ENCODE data around the gene TPX2. TPM values are rescaled to one million over a fixed set of nuclear protein-coding genes. Genes with fewer than 3 reads are reported as not detected.

TPX2 gene
- total and polyA plus RNA-seq, 10 of the 15 experiments (the other 5 are each of a cell fraction or from before 2014, with no cell fraction given), result 29.7 to 144 (median 89.0) TPM

DNA sequence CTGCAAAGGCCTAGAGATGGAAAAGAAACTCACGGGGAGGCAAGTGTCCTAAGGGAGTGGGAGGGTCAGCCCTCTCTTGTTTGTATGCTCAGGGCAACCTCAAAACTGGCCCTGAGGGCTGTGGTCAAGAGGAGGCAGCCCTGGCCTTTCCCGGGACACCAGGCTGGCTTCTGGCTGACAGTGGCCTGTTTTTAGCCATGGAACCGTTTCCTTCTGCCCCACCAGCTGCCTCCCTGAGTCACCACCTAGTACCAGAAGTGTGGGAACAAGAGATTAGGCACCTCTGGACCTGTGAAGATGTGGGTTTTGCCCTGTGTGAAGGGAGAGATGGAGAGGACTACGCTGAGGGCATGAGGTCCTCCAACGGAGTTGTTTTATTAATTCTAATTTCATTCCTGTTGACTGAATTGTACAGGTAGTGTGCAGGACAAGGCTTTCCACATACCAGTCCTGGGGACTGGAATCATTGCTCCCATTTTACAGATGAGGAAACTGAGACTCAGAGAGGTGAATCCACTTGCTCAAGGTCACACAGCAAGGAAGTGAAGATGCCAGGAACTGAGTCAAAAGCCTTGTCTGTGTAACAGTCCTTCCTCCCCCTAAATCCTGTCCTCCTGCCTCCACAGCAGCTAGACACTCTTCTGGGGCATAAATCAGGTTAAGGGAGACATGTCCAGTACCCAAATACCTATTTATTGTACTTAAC, 100.8 kb downstream of the TPX2 start:
- no TSS peak for BruUV-seq (replicated peaks)
- Histone ChIP-seq H3K4me3 (no peak overlapping the region), H3K9me3 (replicated peaks; ENCODE audit: control insufficient read depth, insufficient read depth, low read length) (no peaks in the 10 kb centered on the region), H3K9ac (ENCODE audit: control insufficient read depth, insufficient read depth, low read length) (no peak overlapping the region), H3K36me3 (ENCODE audit: control insufficient read depth in 2 of 2, insufficient read depth in 2 of 2, low read length in 1 of 2) (no peaks in the 10 kb centered on the region), H3K4me2 (ENCODE audit: control insufficient read depth, insufficient read depth) (no peak overlapping the region), H4K20me1 (ENCODE audit: control insufficient read depth, insufficient read depth) (no peaks in the 10 kb centered on the region), H3K4me1 (ENCODE audit: control insufficient read depth, insufficient read depth, low read length) (peaks cover 8% of the 10 kb centered on the region), H3K27ac (ENCODE audit: control insufficient read depth, insufficient read depth) (no peak overlapping the region), H3K79me2 (ENCODE audit: control insufficient read depth, insufficient read depth, low read length) (no peaks in the 10 kb centered on the region), H3K27me3 (replicated peaks in 1 of 2; ENCODE audit: control insufficient read depth in 2 of 2, insufficient read depth in 2 of 2, low read length in 1 of 2) (no peaks in the 10 kb centered on the region), H2AFZ (ENCODE audit: control insufficient read depth, low read depth, low read length) (no peak overlapping the region)
- CTCF ChIA-PET, result no interaction called here
- RAD21 ChIA-PET (ENCODE audit: unreplicated experiment), result no interaction called here
- ATAC-seq (no peak), FAIRE-seq (no peak), DNase-seq (ENCODE audit: low read depth, low spot score) (no peak)
- no peak for TF ChIP-seq TAF1 (IDR thresholded peaks at IDR 0.05; ENCODE audit: borderline replicate concordance, low read depth, low read length)
- TF ChIP-seq RAD21 (IDR thresholded peaks at IDR 0.05; ENCODE audit: insufficient read depth, low read depth, low read length), result no peak
- TF ChIP-seq, protein P1, sequence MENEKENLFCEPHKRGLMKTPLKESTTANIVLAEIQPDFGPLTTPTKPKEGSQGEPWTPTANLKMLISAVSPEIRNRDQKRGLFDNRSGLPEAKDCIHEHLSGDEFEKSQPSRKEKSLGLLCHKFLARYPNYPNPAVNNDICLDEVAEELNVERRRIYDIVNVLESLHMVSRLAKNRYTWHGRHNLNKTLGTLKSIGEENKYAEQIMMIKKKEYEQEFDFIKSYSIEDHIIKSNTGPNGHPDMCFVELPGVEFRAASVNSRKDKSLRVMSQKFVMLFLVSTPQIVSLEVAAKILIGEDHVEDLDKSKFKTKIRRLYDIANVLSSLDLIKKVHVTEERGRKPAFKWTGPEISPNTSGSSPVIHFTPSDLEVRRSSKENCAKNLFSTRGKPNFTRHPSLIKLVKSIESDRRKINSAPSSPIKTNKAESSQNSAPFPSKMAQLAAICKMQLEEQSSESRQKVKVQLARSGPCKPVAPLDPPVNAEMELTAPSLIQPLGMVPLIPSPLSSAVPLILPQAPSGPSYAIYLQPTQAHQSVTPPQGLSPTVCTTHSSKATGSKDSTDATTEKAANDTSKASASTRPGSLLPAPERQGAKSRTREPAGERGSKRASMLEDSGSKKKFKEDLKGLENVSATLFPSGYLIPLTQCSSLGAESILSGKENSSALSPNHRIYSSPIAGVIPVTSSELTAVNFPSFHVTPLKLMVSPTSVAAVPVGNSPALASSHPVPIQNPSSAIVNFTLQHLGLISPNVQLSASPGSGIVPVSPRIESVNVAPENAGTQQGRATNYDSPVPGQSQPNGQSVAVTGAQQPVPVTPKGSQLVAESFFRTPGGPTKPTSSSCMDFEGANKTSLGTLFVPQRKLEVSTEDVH (IDR thresholded peaks at IDR 0.05; ENCODE audit: low read depth, partially characterized antibody), result no peak
- TF ChIP-seq, protein P2, sequence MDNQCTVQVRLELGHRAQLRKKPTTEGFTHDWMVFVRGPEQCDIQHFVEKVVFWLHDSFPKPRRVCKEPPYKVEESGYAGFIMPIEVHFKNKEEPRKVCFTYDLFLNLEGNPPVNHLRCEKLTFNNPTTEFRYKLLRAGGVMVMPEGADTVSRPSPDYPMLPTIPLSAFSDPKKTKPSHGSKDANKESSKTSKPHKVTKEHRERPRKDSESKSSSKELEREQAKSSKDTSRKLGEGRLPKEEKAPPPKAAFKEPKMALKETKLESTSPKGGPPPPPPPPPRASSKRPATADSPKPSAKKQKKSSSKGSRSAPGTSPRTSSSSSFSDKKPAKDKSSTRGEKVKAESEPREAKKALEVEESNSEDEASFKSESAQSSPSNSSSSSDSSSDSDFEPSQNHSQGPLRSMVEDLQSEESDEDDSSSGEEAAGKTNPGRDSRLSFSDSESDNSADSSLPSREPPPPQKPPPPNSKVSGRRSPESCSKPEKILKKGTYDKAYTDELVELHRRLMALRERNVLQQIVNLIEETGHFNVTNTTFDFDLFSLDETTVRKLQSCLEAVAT (IDR thresholded peaks at IDR 0.05), result no peak
- no peak for TF ChIP-seq SMAD1 (IDR thresholded peaks at IDR 0.05; ENCODE audit: low read depth, partially characterized antibody)
- TF ChIP-seq ZNF622 (IDR thresholded peaks at IDR 0.05), result no peak
- TF ChIP-seq NR2F1 (conservative IDR thresholded peaks at IDR 0.05), result no peak
- TF ChIP-seq ESRRA (IDR thresholded peaks at IDR 0.05; ENCODE audit: low read length), result no peak
- TF ChIP-seq SUPT20H (IDR thresholded peaks at IDR 0.05; ENCODE audit: borderline replicate concordance, control insufficient read depth, low read depth, low read length), result no peak
- TF ChIP-seq FOXK2 (IDR thresholded peaks at IDR 0.05), result no peak
- no peak for TF ChIP-seq EZH2 (IDR thresholded peaks at IDR 0.05; ENCODE audit: borderline replicate concordance, control insufficient read depth, low read depth, low read length)
- TF ChIP-seq FOXM1 (IDR thresholded peaks at IDR 0.05; ENCODE audit: low read depth, low read length), result no peak
- TF ChIP-seq, protein P3, sequence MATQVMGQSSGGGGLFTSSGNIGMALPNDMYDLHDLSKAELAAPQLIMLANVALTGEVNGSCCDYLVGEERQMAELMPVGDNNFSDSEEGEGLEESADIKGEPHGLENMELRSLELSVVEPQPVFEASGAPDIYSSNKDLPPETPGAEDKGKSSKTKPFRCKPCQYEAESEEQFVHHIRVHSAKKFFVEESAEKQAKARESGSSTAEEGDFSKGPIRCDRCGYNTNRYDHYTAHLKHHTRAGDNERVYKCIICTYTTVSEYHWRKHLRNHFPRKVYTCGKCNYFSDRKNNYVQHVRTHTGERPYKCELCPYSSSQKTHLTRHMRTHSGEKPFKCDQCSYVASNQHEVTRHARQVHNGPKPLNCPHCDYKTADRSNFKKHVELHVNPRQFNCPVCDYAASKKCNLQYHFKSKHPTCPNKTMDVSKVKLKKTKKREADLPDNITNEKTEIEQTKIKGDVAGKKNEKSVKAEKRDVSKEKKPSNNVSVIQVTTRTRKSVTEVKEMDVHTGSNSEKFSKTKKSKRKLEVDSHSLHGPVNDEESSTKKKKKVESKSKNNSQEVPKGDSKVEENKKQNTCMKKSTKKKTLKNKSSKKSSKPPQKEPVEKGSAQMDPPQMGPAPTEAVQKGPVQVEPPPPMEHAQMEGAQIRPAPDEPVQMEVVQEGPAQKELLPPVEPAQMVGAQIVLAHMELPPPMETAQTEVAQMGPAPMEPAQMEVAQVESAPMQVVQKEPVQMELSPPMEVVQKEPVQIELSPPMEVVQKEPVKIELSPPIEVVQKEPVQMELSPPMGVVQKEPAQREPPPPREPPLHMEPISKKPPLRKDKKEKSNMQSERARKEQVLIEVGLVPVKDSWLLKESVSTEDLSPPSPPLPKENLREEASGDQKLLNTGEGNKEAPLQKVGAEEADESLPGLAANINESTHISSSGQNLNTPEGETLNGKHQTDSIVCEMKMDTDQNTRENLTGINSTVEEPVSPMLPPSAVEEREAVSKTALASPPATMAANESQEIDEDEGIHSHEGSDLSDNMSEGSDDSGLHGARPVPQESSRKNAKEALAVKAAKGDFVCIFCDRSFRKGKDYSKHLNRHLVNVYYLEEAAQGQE (IDR thresholded peaks at IDR 0.05; ENCODE audit: low read depth, low read length), result no peak
- WGBS (ENCODE audit: insufficient coverage, insufficient replicate concordance, low lambda C conversion rate, missing lambda C conversion rate), result 19% methylated on average over 5 of the region's 5 CpGs
- SMC1A ChIA-PET (ENCODE audit: uncharacterized antibody, unreplicated experiment), result no interaction called here
- intact Hi-C loops (cut with micrococcal nuclease; ENCODE audit: unreplicated experiment), result no loop called here
- POLR2A ChIA-PET, result no interaction called here
- in situ Hi-C loops (cut with MboI), result no loop called here
